PC-9 (cell line): ENCODE data around the gene CREM.

Source experiments
- CTCF ChIP-seq: fragments of 200-600 bp; sonication (generic); conservative IDR thresholded peaks from 2 replicates; pipeline ENCODE4 v1.6.1; 2017; ENCODE audit warnings: mixed run types, antibody characterized with exemption, mild to moderate bottlenecking, moderate library complexity
- EZH2 ChIP-seq: fragments of 200-600 bp; sonication (generic); IDR thresholded peaks from 2 replicates; pipeline ENCODE4 v1.8.0; 2017; ENCODE audit warnings: antibody characterized with exemption, low read depth

- TF ChIP-seq EZH2 (no peak), CTCF (no peak)
Measured at GRCh38 chr10:35172146-35172545, 45.5 kb downstream of the CREM start.
